ENCODE measurements around the gene TWF2.

TWF2 gene

DNA sequence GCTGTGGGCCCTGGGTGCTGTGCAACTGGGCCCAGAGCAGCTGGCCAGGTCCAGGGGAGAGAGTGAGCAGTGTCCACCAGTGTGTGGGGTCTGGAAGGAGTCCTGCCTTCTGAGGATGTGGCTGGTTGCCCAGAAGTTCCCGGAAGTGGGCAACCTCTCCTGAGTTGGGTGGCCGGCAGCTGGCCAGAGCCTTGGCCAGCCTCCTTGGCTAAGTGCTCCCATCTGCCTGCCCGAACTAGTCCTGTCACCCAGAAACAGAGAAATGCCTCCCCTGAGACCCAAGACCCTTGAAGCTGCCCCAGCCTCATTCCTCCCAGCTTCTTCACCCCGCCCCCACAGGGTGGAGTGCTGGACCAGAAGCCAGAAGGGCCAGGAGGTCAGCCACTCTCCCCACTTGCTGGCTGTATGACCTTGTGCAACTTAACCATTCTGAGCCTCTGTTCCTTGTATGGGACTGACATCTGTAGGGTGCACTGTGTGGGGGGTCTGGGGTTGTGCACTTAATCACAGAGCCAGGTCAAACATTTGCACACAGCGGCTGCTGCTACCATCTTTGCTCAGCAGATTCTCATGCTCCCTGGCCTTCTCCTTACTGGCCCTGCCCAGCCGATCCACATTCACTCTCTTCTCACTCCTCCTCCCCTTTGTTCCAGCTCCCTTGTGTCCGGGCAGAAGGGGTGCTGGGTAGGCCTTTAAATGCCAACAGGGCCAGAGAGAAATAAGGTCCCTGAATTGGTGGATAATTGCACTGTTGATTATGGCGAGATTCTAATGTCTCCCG, 48.5 kb downstream of the TWF2 start:
- Histone ChIP-seq H3K27ac (no peak overlapping the region), H3K79me2 (ENCODE audit: insufficient read depth, low read depth) (no peaks in the 10 kb centered on the region), H3K27me3 (ENCODE audit: insufficient read depth, low read depth) (no peaks in the 10 kb centered on the region), H2AFZ (ENCODE audit: low read depth) (no peak overlapping the region), H3K36me3 (ENCODE audit: insufficient read depth) (no peaks in the 10 kb centered on the region), H4K20me1 (ENCODE audit: insufficient read depth) (no peaks in the 10 kb centered on the region), H3K4me2 (no peak overlapping the region), H3K4me1 (ENCODE audit: low read depth, poor library complexity, severe bottlenecking) (no peaks in the 10 kb centered on the region), H3K4me3 (IDR thresholded peaks at IDR 0.05; ENCODE audit: insufficient read depth, low read depth, low read length) (no peak overlapping the region), H3K9ac (no peak overlapping the region)
- TF ChIP-seq, protein P1, sequence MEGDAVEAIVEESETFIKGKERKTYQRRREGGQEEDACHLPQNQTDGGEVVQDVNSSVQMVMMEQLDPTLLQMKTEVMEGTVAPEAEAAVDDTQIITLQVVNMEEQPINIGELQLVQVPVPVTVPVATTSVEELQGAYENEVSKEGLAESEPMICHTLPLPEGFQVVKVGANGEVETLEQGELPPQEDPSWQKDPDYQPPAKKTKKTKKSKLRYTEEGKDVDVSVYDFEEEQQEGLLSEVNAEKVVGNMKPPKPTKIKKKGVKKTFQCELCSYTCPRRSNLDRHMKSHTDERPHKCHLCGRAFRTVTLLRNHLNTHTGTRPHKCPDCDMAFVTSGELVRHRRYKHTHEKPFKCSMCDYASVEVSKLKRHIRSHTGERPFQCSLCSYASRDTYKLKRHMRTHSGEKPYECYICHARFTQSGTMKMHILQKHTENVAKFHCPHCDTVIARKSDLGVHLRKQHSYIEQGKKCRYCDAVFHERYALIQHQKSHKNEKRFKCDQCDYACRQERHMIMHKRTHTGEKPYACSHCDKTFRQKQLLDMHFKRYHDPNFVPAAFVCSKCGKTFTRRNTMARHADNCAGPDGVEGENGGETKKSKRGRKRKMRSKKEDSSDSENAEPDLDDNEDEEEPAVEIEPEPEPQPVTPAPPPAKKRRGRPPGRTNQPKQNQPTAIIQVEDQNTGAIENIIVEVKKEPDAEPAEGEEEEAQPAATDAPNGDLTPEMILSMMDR (conservative IDR thresholded peaks at IDR 0.05; ENCODE audit: low read depth, low read length): no peak

DNA sequence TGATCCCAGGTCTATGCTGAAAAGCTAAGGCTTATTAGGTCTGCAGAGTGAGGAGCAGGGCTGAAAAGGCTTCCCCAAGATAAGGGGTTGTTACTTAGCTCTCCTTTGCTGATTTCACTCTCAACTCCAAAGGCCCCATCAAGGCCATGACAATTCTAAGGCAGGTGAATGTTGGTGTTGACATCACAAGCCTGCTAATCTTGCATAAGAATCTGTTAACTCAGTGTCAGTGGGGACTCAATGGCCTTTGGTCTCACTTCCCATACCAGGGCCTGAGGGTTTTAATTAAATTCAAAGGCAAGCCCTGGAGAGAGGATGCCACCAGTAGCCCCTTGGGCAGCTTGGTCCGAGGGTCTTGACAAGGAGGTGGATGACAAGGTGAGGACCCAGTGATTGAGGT, 50.4 kb downstream of the TWF2 start:
- H3K9ac ChIP-seq: no peak overlapping the region
- no peak overlapping the region for H3K4me2 ChIP-seq
- no peaks in the 10 kb centered on the region for H3K27me3 ChIP-seq (ENCODE audit: insufficient read depth, low read depth)
- H4K20me1 ChIP-seq (ENCODE audit: insufficient read depth): no peaks in the 10 kb centered on the region
- no peaks in the 10 kb centered on the region for H3K36me3 ChIP-seq (ENCODE audit: insufficient read depth)
- H3K4me3 ChIP-seq (IDR thresholded peaks at IDR 0.05; ENCODE audit: insufficient read depth, low read depth, low read length): no peak overlapping the region
- H3K79me2 ChIP-seq (ENCODE audit: insufficient read depth, low read depth): no peaks in the 10 kb centered on the region
- no peaks in the 10 kb centered on the region for H3K4me1 ChIP-seq (ENCODE audit: low read depth, poor library complexity, severe bottlenecking)
- no peak overlapping the region for H3K27ac ChIP-seq
- H2AFZ ChIP-seq (ENCODE audit: low read depth): no peak overlapping the region
- TF ChIP-seq, protein P1 (conservative IDR thresholded peaks at IDR 0.05; ENCODE audit: low read depth, low read length): no peak

- Histone ChIP-seq H3K4me3 (IDR thresholded peaks at IDR 0.05; ENCODE audit: insufficient read depth, low read depth, low read length) (no peak overlapping the region), H3K4me2 (no peak overlapping the region), H3K79me2 (ENCODE audit: insufficient read depth, low read depth) (no peaks in the 10 kb centered on the region), H3K4me1 (ENCODE audit: low read depth, poor library complexity, severe bottlenecking) (no peaks in the 10 kb centered on the region), H3K27me3 (ENCODE audit: insufficient read depth, low read depth) (no peaks in the 10 kb centered on the region), H3K9ac (no peak overlapping the region), H3K36me3 (ENCODE audit: insufficient read depth) (no peaks in the 10 kb centered on the region), H4K20me1 (ENCODE audit: insufficient read depth) (no peaks in the 10 kb centered on the region), H3K27ac (no peak overlapping the region), H2AFZ (ENCODE audit: low read depth) (no peak overlapping the region)
- TF ChIP-seq, protein P1 (conservative IDR thresholded peaks at IDR 0.05; ENCODE audit: low read depth, low read length): no peak
These were observed 52.2 kb downstream of the TWF2 start for GRCh38 chr3:52186729-52187128.

GRCh38 chr3:52185837-52186236, 53.1 kb downstream of the TWF2 start:
- Histone ChIP-seq H3K4me1 (ENCODE audit: low read depth, poor library complexity, severe bottlenecking) (no peaks in the 10 kb centered on the region), H3K9ac (no peak overlapping the region)
- TF ChIP-seq, protein P1 (conservative IDR thresholded peaks at IDR 0.05; ENCODE audit: low read depth, low read length): no peak

More at GRCh38 chr3:52185837-52186236, 53.1 kb downstream of the TWF2 start:
- no peaks in the 10 kb centered on the region for H3K27me3 ChIP-seq (ENCODE audit: insufficient read depth, low read depth)
- no peak overlapping the region for H2AFZ ChIP-seq (ENCODE audit: low read depth)
- H3K36me3 ChIP-seq (ENCODE audit: insufficient read depth): no peaks in the 10 kb centered on the region
- no peak overlapping the region for H3K27ac ChIP-seq
- no peaks in the 10 kb centered on the region for H4K20me1 ChIP-seq (ENCODE audit: insufficient read depth)
- H3K4me2 ChIP-seq: no peak overlapping the region
- no peaks in the 10 kb centered on the region for H3K79me2 ChIP-seq (ENCODE audit: insufficient read depth, low read depth)
- H3K4me3 ChIP-seq (IDR thresholded peaks at IDR 0.05; ENCODE audit: insufficient read depth, low read depth, low read length): no peak overlapping the region

Data from KMS-11 (cell line).